Gastroesophageal sphincter (tissue), 4 donors: ENCODE data around the gene ARAP1. TPM values are rescaled to one million over a fixed set of nuclear protein-coding genes. Genes with fewer than 3 reads are reported as not detected.

Experiments used
- ATAC-seq: fragments of 150-250 bp; one replicate; pipeline ENCODE4 v1.9.1; 2016; ENCODE audit warnings: mild to moderate bottlenecking, moderate library complexity
- H3K27ac ChIP-seq, 4 donors: fragments of 200-600 bp; sonication (generic) in 3 of 4; 1 replicate in 3 of 4; 2 replicates in 1 of 4; pipeline ENCODE4 v1.5.1; 2016 to 2019
- H3K27me3 ChIP-seq: fragments of 200-600 bp; sonication (generic); one replicate; pipeline ENCODE4 v1.5.1; 2019
- H3K36me3 ChIP-seq, 2 donors: fragments of 200-600 bp; sonication (generic); one replicate each; pipeline ENCODE4 v1.5.1; 2019; ENCODE audit warnings: control low read depth in 1 of 2
- H3K4me1 ChIP-seq, 3 donors: fragments of 200-600 bp; sonication (generic); 1 replicate in 2 of 3; 2 replicates in 1 of 3; pipeline ENCODE4 v1.5.1; 2016 to 2019; ENCODE audit warnings: control low read depth in 2 of 3
- H3K4me3 ChIP-seq, 2 donors: fragments of 200-600 bp; sonication (generic); one replicate each; pipeline ENCODE4 v1.5.1; 2019; ENCODE audit warnings: mild to moderate bottlenecking in 1 of 2, moderate library complexity in 1 of 2
- H3K9me3 ChIP-seq, 3 donors: fragments of 200-600 bp; sonication (generic); one replicate each; pipeline ENCODE4 v1.5.1; 2017 to 2019; ENCODE audit warnings: control low read depth in 2 of 3
- CTCF ChIP-seq, 4 experiments: fragments of 200-600 bp in 2 of 4; fragments of 450-650 bp in 2 of 4; sonication (generic) in 1 of 4; IDR thresholded peaks; one replicate each; pipeline ENCODE4 v1.5.1; 2017 to 2019; ENCODE audit warnings: antibody characterized with exemption in 4 of 4, mild to moderate bottlenecking in 2 of 4, moderate library complexity in 2 of 4
- EP300 ChIP-seq: sonication (generic); formaldehyde crosslinking; IDR thresholded peaks from one replicate; pipeline ENCODE4 v1.6.1; 2017; ENCODE audit warnings: antibody characterized with exemption, mild to moderate bottlenecking
- POLR2A ChIP-seq, 2 donors: fragments of 450-650 bp; IDR thresholded peaks; one replicate each; pipeline ENCODE4 v1.6.1; 2017; ENCODE audit warnings: antibody characterized with exemption in 2 of 2, mild to moderate bottlenecking in 2 of 2, moderate library complexity in 1 of 2
- POLR2AphosphoS5 ChIP-seq: sonication (generic); formaldehyde crosslinking; IDR thresholded peaks from one replicate; pipeline ENCODE4 v1.6.1; 2017; ENCODE audit warnings: antibody characterized with exemption
- WGBS, 2 donors: methylation state at CpG; one replicate each; pipeline ENCODE4 v1.1.5; 2018; ENCODE audit warnings: low coverage in 1 of 2; 5-methylcytosine and 5-hydroxymethylcytosine counted together
- total RNA-seq, 4 donors: library from RNA; depleted of rRNA; stranded (reverse); fragments of >200 nt; gene quantifications; one replicate each; pipeline ENCODE4 v1.1.0, GENCODE V29; 2016

Gene ARAP1
- total RNA-seq, 4 donors from 2014 or later, result 72.4 to 125 (median 95.1) TPM

- 69 to 70% methylated on average over 8 to 10 of the region's 10 CpGs for WGBS, 2 donors
- ATAC-seq, result no peak
- H3K4me3 ChIP-seq, result no peak overlapping the region
- no peaks in the 10 kb centered on the region for H3K36me3 ChIP-seq
- peaks cover 0 to 90% (median 45%) of the 10 kb centered on the region in 3 donors for H3K4me1 ChIP-seq
- peak overlapping the region in 3 of 4 donors; percentile 5 to 57 (median 51) for H3K27ac ChIP-seq
- no peaks in the 10 kb centered on the region for H3K27me3 ChIP-seq
- TF ChIP-seq EP300 (no peak), CTCF (IDR thresholded peaks at IDR 0.05) (no peak), POLR2A (IDR thresholded peaks at IDR 0.05) (no peak), POLR2AphosphoS5 (no peak)
- no peaks in the 10 kb centered on the region for H3K9me3 ChIP-seq
Observed at GRCh38 chr11:72740562-72741428, 11.4 kb downstream of the ARAP1 start.

GRCh38 chr11:72740060-72740424 lies 12.2 kb downstream of the ARAP1 start:
- no peaks in the 10 kb centered on the region for H3K9me3 ChIP-seq
- TF ChIP-seq CTCF (IDR thresholded peaks at IDR 0.05) (no peak), POLR2A (IDR thresholded peaks at IDR 0.05) (no peak), POLR2AphosphoS5 (no peak), EP300 (no peak)
- no peak for ATAC-seq
- H3K27me3 ChIP-seq, result no peaks in the 10 kb centered on the region
- H3K27ac ChIP-seq, result peak overlapping the region in 2 of 4 donors; percentile 65 to 73
- 90 to 100% methylated on average over 2 of the region's 2 CpGs for WGBS, 2 donors
- no peak overlapping the region for H3K4me3 ChIP-seq
- no peaks in the 10 kb centered on the region for H3K36me3 ChIP-seq
- H3K4me1 ChIP-seq, result peaks cover 0 to 98% (median 48%) of the 10 kb centered on the region in 3 donors

GRCh38 chr11:72739240-72740059 lies 12.8 kb downstream of the ARAP1 start:
- H3K36me3 ChIP-seq, result no peaks in the 10 kb centered on the region
- peak overlapping the region in 3 of 4 donors; percentile 65 to 73 (median 70) for H3K27ac ChIP-seq
- no peak overlapping the region for H3K4me3 ChIP-seq
- 95% methylated on average over 4 of the region's 10 CpGs; no CpG with 5 or more reads in 1 of the 2 donors for WGBS, 2 donors
- TF ChIP-seq POLR2AphosphoS5 (no peak), POLR2A (IDR thresholded peaks at IDR 0.05) (no peak), EP300 (no peak), CTCF (IDR thresholded peaks at IDR 0.05) (no peak)
- H3K9me3 ChIP-seq, result no peaks in the 10 kb centered on the region
- H3K4me1 ChIP-seq, result peaks cover 0 to 100% (median 48%) of the 10 kb centered on the region in 3 donors
- H3K27me3 ChIP-seq, result no peaks in the 10 kb centered on the region
- ATAC-seq, result no peak

GRCh38 chr11:72738199-72739141 lies 13.7 kb downstream of the ARAP1 start:
- 93 to 100% methylated on average over 3 to 4 of the region's 11 CpGs for WGBS, 2 donors
- H3K9me3 ChIP-seq, result no peaks in the 10 kb centered on the region
- H3K4me3 ChIP-seq, result peak overlapping the region in 1 of 2 donors; percentile 25
- H3K27me3 ChIP-seq, result no peaks in the 10 kb centered on the region
- peak overlapping the region in 3 of 4 donors; percentile 65 to 73 (median 70) for H3K27ac ChIP-seq
- TF ChIP-seq POLR2AphosphoS5, result no peak
- no peak for TF ChIP-seq CTCF (IDR thresholded peaks at IDR 0.05)
- TF ChIP-seq EP300, result no peak
- TF ChIP-seq POLR2A (IDR thresholded peaks at IDR 0.05), result no peak
- H3K36me3 ChIP-seq, result no peaks in the 10 kb centered on the region
- peaks cover 0 to 95% (median 48%) of the 10 kb centered on the region in 3 donors for H3K4me1 ChIP-seq
- peak; percentile 50 for ATAC-seq
